Chondrocyte (in vitro differentiated cells): ENCODE data around the gene TFCP2. TPM values are rescaled to one million over a fixed set of nuclear protein-coding genes. Genes with fewer than 3 reads are reported as not detected.

Experiments used
- DNase-seq: peaks from one replicate; pipeline ENCODE4 v3.0.0; 2021; ENCODE audit warnings: mixed read lengths, low spot score
- H3K27ac Mint-ChIP-seq: one replicate; pipeline ENCODE4 v1.8.0; 2021; ENCODE audit warnings: mild to moderate bottlenecking, moderate library complexity, mixed read lengths; ENCODE audit not compliant: unreplicated experiment
- H3K27me3 Mint-ChIP-seq: 2 replicates; pipeline ENCODE4 v1.8.0; 2021; ENCODE audit warnings: low read depth, mixed read lengths
- H3K36me3 Mint-ChIP-seq: 2 replicates; pipeline ENCODE4 v1.8.0; 2021; ENCODE audit warnings: low read depth, mixed read lengths
- H3K4me1 Mint-ChIP-seq: 2 replicates; pipeline ENCODE4 v1.8.0; 2021; ENCODE audit warnings: low read depth, mild to moderate bottlenecking, mixed read lengths
- H3K4me3 Mint-ChIP-seq: one replicate; pipeline ENCODE4 v1.8.0; 2021; ENCODE audit warnings: mild to moderate bottlenecking, moderate library complexity, mixed read lengths; ENCODE audit not compliant: unreplicated experiment
- H3K9me3 Mint-ChIP-seq: 2 replicates; pipeline ENCODE4 v1.8.0; 2021; ENCODE audit warnings: low read depth, mixed read lengths
- CTCF ChIP-seq: fragments of 200-600 bp; sonication (generic); IDR thresholded peaks from 2 replicates; pipeline ENCODE4 v1.5.0; 2021; ENCODE audit warnings: antibody characterized with exemption, mild to moderate bottlenecking, moderate library complexity
- total RNA-seq: library from RNA; stranded (reverse); gene quantifications from 3 replicates; pipeline ENCODE4 v1.2.1, GENCODE V29; 2021

Gene TFCP2
- total RNA-seq, 1 donor from 2014 or later: 20.8 TPM

- H3K4me3 Mint-ChIP-seq: no peak overlapping the region
- no peaks in the 10 kb centered on the region for H3K36me3 Mint-ChIP-seq
- H3K27ac Mint-ChIP-seq: no peak overlapping the region
- peaks cover 9% of the 10 kb centered on the region for H3K4me1 Mint-ChIP-seq
- no peak for TF ChIP-seq CTCF
- DNase-seq: no peak
- no peaks in the 10 kb centered on the region for H3K27me3 Mint-ChIP-seq
- no peaks in the 10 kb centered on the region for H3K9me3 Mint-ChIP-seq
Observed at GRCh38 chr12:51150777-51151176, 22.2 kb downstream of the TFCP2 start.

GRCh38 chr12:51147309-51147708 is 25.6 kb downstream of the TFCP2 start:
- Mint-ChIP-seq H3K9me3 (no peaks in the 10 kb centered on the region), H3K4me1 (peaks cover 9% of the 10 kb centered on the region), H3K27me3 (no peaks in the 10 kb centered on the region), H3K36me3 (no peaks in the 10 kb centered on the region), H3K4me3 (no peak overlapping the region), H3K27ac (peak overlapping the region; percentile 23)
- TF ChIP-seq CTCF: no peak
- no peak for DNase-seq

GRCh38 chr12:51139292-51139844 is 33.6 kb downstream of the TFCP2 start:
- no peaks in the 10 kb centered on the region for H3K27me3 Mint-ChIP-seq
- H3K27ac Mint-ChIP-seq: no peak overlapping the region
- no peak overlapping the region for H3K4me3 Mint-ChIP-seq
- H3K9me3 Mint-ChIP-seq: no peaks in the 10 kb centered on the region
- no peaks in the 10 kb centered on the region for H3K4me1 Mint-ChIP-seq
- TF ChIP-seq CTCF: no peak
- H3K36me3 Mint-ChIP-seq: no peaks in the 10 kb centered on the region
- no peak for DNase-seq

GRCh38 chr12:51132693-51133092 is 40.2 kb downstream of the TFCP2 start:
- DNase-seq: no peak
- Mint-ChIP-seq H3K4me3 (no peak overlapping the region), H3K36me3 (no peaks in the 10 kb centered on the region), H3K27me3 (no peaks in the 10 kb centered on the region), H3K9me3 (no peaks in the 10 kb centered on the region), H3K27ac (no peak overlapping the region), H3K4me1 (peaks cover 6% of the 10 kb centered on the region)
- TF ChIP-seq CTCF: no peak

- H3K27me3 Mint-ChIP-seq: no peaks in the 10 kb centered on the region
- DNase-seq: no peak
- no peak overlapping the region for H3K4me3 Mint-ChIP-seq
- H3K36me3 Mint-ChIP-seq: no peaks in the 10 kb centered on the region
- peaks cover 12% of the 10 kb centered on the region for H3K4me1 Mint-ChIP-seq
- H3K9me3 Mint-ChIP-seq: no peaks in the 10 kb centered on the region
- no peak for TF ChIP-seq CTCF
- no peak overlapping the region for H3K27ac Mint-ChIP-seq
Observed at GRCh38 chr12:51131745-51132521, 41.0 kb downstream of the TFCP2 start.
